T follicular helper cell (primary cell): ENCODE measurements around the gene DNMT3B.
A peak's percentile ranks its signal among the peaks of the same experiment; 100 is the strongest.
"Not testable (repeated sequence)": the region's sequence is repeated elsewhere in the genome, so short reads cannot be mapped to it uniquely, and the experiment has no call there.

Experiments used
- DNase-seq: peaks from one replicate; pipeline ENCODE4 v3.0.0-alpha.2; 2020; ENCODE audit warnings: low read depth
- total RNA-seq, 2 experiments: gene quantifications; one replicate each; lab custom pipeline; 2026; lab: John Stamatoyannopoulos, UW

The DNMT3B gene
- total RNA-seq = 0.17 to 0.30 reads per million in 2 experiments

- peak; percentile 49 for DNase-seq
Observed at GRCh38 chr20:32761831-32762753, at the start of gene DNMT3B. Gene DNMT3B, plus strand, starts transcription at chr20:32762385. Its CDS starts 17,939 bp downstream, at chr20:32780324.

- no peak for DNase-seq
Observed at GRCh38 chr20:32718749-32719348, 43.3 kb upstream of the DNMT3B start.

- DNase-seq = no peak
Observed at GRCh38 chr20:32727683-32728082, 34.5 kb upstream of the DNMT3B start.

GRCh38 chr20:32728435-32728834, 33.8 kb upstream of the DNMT3B start:
- not testable (repeated sequence) for DNase-seq

- DNase-seq = not testable (repeated sequence)
Observed at GRCh38 chr20:32729334-32729733, 32.9 kb upstream of the DNMT3B start.

GRCh38 chr20:32731882-32732266, 30.3 kb upstream of the DNMT3B start:
- DNase-seq = no peak

- no peak for DNase-seq
Observed at GRCh38 chr20:32737371-32738223, 24.6 kb upstream of the DNMT3B start.

- no peak for DNase-seq
Observed at GRCh38 chr20:32741151-32741550, 21.0 kb upstream of the DNMT3B start.

- no peak for DNase-seq
Observed at GRCh38 chr20:32742322-32743236, 19.6 kb upstream of the DNMT3B start.

- peak; percentile 48 for DNase-seq
Observed at GRCh38 chr20:32743237-32744112, 18.7 kb upstream of the DNMT3B start, which contains the start of gene COMMD7. Gene COMMD7, minus strand, starts transcription at chr20:32743467. Its CDS starts 76 bp downstream, at chr20:32743391.

- DNase-seq = no peak
Observed at GRCh38 chr20:32749914-32750637, 12.1 kb upstream of the DNMT3B start.

GRCh38 chr20:32751293-32751692, 10.9 kb upstream of the DNMT3B start:
- no peak for DNase-seq

- DNase-seq = no peak
Observed at GRCh38 chr20:32751702-32752457, 10.3 kb upstream of the DNMT3B start.

GRCh38 chr20:32752458-32753250, 9.5 kb upstream of the DNMT3B start:
- DNase-seq = no peak

GRCh38 chr20:32753731-32754130, 8.5 kb upstream of the DNMT3B start:
- no peak for DNase-seq

- DNase-seq = no peak
Observed at GRCh38 chr20:32756156-32756555, 6.0 kb upstream of the DNMT3B start.

GRCh38 chr20:32761417-32761830, 761 bp upstream of the DNMT3B start:
- no peak for DNase-seq

GRCh38 chr20:32762754-32763201, 593 bp downstream of the DNMT3B start:
- peak; percentile 7 for DNase-seq
